Bone marrow (tissue), 2 donors: ENCODE measurements around the gene POMZP3.
"Not testable (repeated sequence)": the region's sequence is repeated elsewhere in the genome, so short reads cannot be mapped to it uniquely, and the experiment has no call there.

ENCODE experiments used
- DNase-seq, 2 donors: peaks; one replicate each; lab custom pipeline; 2025; lab: John Stamatoyannopoulos, UW

Gene POMZP3

GRCh38 chr7:76586585-76587315 lies 40.3 kb downstream of the POMZP3 start:
- not testable (repeated sequence) for DNase-seq

GRCh38 chr7:76583636-76584281 lies 43.3 kb downstream of the POMZP3 start:
- peak in 1 of 2 donors; percentile 12 for DNase-seq

GRCh38 chr7:76582848-76583631 lies 44.0 kb downstream of the POMZP3 start:
- peak in 1 of 2 donors; percentile 21 for DNase-seq

- DNase-seq = not testable (repeated sequence)
Observed at GRCh38 chr7:76575919-76576655, 51.0 kb downstream of the POMZP3 start.

GRCh38 chr7:76575431-76575830 lies 51.6 kb downstream of the POMZP3 start:
- DNase-seq = not testable (repeated sequence)

- not testable (repeated sequence) for DNase-seq
Observed at GRCh38 chr7:76572296-76572695, 54.8 kb downstream of the POMZP3 start.

- not testable (repeated sequence) for DNase-seq
Observed at GRCh38 chr7:76570324-76570775, 56.7 kb downstream of the POMZP3 start.

GRCh38 chr7:76568742-76569141 lies 58.3 kb downstream of the POMZP3 start:
- DNase-seq = not testable (repeated sequence)

- not testable (repeated sequence) for DNase-seq
Observed at GRCh38 chr7:76567753-76568152, 59.3 kb downstream of the POMZP3 start.

- not testable (repeated sequence) for DNase-seq
Observed at GRCh38 chr7:76567311-76567710, 59.8 kb downstream of the POMZP3 start.

GRCh38 chr7:76565001-76565400 lies 62.1 kb downstream of the POMZP3 start:
- not testable (repeated sequence) for DNase-seq

- DNase-seq = not testable (repeated sequence)
Observed at GRCh38 chr7:76561342-76561741, 65.7 kb downstream of the POMZP3 start.

- not testable (repeated sequence) for DNase-seq
Observed at GRCh38 chr7:76560157-76560556, 66.9 kb downstream of the POMZP3 start.
